CD4-positive, alpha-beta memory T cell (primary cell): ENCODE data around the gene TEX53. TPM values are rescaled to one million over a fixed set of nuclear protein-coding genes. Genes with fewer than 3 reads are reported as not detected.

Experiments used
- CTCF ChIA-PET: fragments of 350-600 bp; sonication (Branson Sonifier 250); formaldehyde crosslinking; loops from one replicate; lab custom pipeline; 2021; ENCODE audit warnings: inconsistent platforms; ENCODE audit not compliant: partially characterized antibody; lab: Charles Lee
- POLR2A ChIA-PET: fragments of 350-600 bp; sonication (Branson Sonifier 250); formaldehyde crosslinking; loops from one replicate; lab custom pipeline; 2021; ENCODE audit not compliant: partially characterized antibody; lab: Charles Lee
- DNase-seq, 5 donors: peaks; one replicate each; pipeline versions ENCODE4 v3.0.0 to v3.0.0-alpha.2; 2020 to 2022; ENCODE audit warnings: mixed read lengths in 1 of 5
- H3K27ac ChIP-seq: one replicate; pipeline ENCODE4 v1.7.0; 2013; ENCODE audit warnings: low read depth, low read length
- H3K27me3 ChIP-seq: 2 replicates; pipeline ENCODE4 v1.7.0; 2013; ENCODE audit warnings: mild to moderate bottlenecking, low read length, moderate library complexity; ENCODE audit not compliant: insufficient read depth
- H3K36me3 ChIP-seq: 2 replicates; pipeline ENCODE4 v1.7.0; 2013; ENCODE audit warnings: mild to moderate bottlenecking, low read length, moderate library complexity; ENCODE audit not compliant: insufficient read depth
- H3K4me1 ChIP-seq: 2 replicates; pipeline ENCODE4 v1.7.0; 2013; ENCODE audit warnings: mild to moderate bottlenecking, low read length, moderate library complexity; ENCODE audit not compliant: insufficient read depth
- H3K4me3 ChIP-seq, 2 donors: one replicate each; pipeline ENCODE4 v1.7.0; 2013; ENCODE audit warnings: low read length in 2 of 2, mild to moderate bottlenecking in 1 of 2
- H3K9me3 ChIP-seq, 2 donors: one replicate each; pipeline ENCODE4 v1.7.0; 2013; ENCODE audit warnings: low read length in 2 of 2, control low read depth in 1 of 2; ENCODE audit not compliant: control insufficient read depth in 1 of 2
- H3K27ac Mint-ChIP-seq, 7 donors: one replicate each; pipeline ENCODE4 v1.8.0; 2020 to 2021; ENCODE audit warnings: mixed read lengths in 7 of 7, mild to moderate bottlenecking in 6 of 7, inconsistent platforms in 3 of 7, moderate library complexity in 3 of 7
- H3K27me3 Mint-ChIP-seq, 2 donors: one replicate each; pipeline ENCODE4 v1.8.0; 2020 to 2021; ENCODE audit warnings: mixed read lengths in 2 of 2
- H3K36me3 Mint-ChIP-seq, 2 donors: one replicate each; pipeline ENCODE4 v1.8.0; 2020 to 2021; ENCODE audit warnings: mixed read lengths in 2 of 2, inconsistent platforms in 1 of 2, mild to moderate bottlenecking in 1 of 2
- H3K4me1 Mint-ChIP-seq, 4 donors: one replicate each; pipeline ENCODE4 v1.8.0; 2020 to 2021; ENCODE audit warnings: mixed read lengths in 4 of 4, mild to moderate bottlenecking in 1 of 4
- H3K4me3 Mint-ChIP-seq, 8 donors: one replicate each; pipeline ENCODE4 v1.8.0; 2020 to 2021; ENCODE audit warnings: mixed read lengths in 8 of 8, mild to moderate bottlenecking in 7 of 8, moderate library complexity in 6 of 8, inconsistent platforms in 3 of 8
- H3K9me3 Mint-ChIP-seq, 8 donors: one replicate each; pipeline ENCODE4 v1.8.0; 2020 to 2021; ENCODE audit warnings: mixed read lengths in 8 of 8, mild to moderate bottlenecking in 5 of 8, inconsistent platforms in 3 of 8, moderate library complexity in 1 of 8
- intact Hi-C: fragments of 100-400 bp; cut with micrococcal nuclease; formaldehyde crosslinking; loops from one replicate; pipeline ENCODE4 v1.15.1; 2023
- polyA plus RNA-seq, 2 donors: library from polyadenylated mRNA; unstranded; fragments of 300-500 nt; fragmentation: Illumina TruSeq; gene quantifications; one replicate each; pipeline ENCODE4 v1.2.3, GENCODE V29; 2021
- total RNA-seq, 2 experiments: library from RNA; stranded (reverse); gene quantifications; one replicate each; pipeline ENCODE4 v1.2.3, GENCODE V29; 2021

The TEX53 gene
- total and polyA plus RNA-seq, 4 experiments from 2014 or later: not detected

DNA sequence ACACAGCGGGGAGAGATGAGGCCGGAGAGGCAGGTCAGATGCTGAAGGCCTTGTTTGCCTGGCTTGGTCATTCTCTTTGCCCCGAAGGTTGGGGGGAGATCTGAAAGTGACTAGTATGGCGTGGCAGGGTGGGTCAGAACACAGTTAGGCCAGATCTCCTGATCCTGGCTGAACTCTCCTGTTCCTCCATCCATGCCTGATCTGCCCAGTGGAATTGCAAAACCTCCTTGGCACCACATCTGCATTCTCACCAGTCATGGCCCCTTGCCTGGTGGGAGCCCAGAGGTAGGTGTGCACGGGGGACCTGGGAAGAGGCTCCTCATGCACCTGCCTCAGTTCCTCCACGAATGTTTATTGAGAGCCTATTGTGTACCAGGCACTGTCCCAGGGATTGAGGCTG is 23.2 kb downstream of the TEX53 start:
- H3K36me3 Mint-ChIP-seq: peaks cover 48 to 75% of the 10 kb centered on the region in 2 donors
- no peaks in the 10 kb centered on the region for H3K9me3 Mint-ChIP-seq
- no peak overlapping the region for H3K4me3 Mint-ChIP-seq
- no peak overlapping the region for H3K4me3 ChIP-seq
- ChIA-PET POLR2A (no interaction called here), CTCF (interaction anchor here (0.6 kb wide), 1 partner anchor 19 kb away, joined by 3 read pairs; no protein-coding TSS in a partner anchor)
- DNase-seq: no peak
- H3K4me1 ChIP-seq: no peaks in the 10 kb centered on the region
- intact Hi-C loops: no loop called here
- H3K27me3 ChIP-seq: no peaks in the 10 kb centered on the region
- H3K27me3 Mint-ChIP-seq: no peaks in the 10 kb centered on the region
- peaks cover 25% of the 10 kb centered on the region for H3K36me3 ChIP-seq
- H3K9me3 ChIP-seq: no peaks in the 10 kb centered on the region
- H3K27ac Mint-ChIP-seq: peak overlapping the region in 2 of 7 donors; percentile 33 to 69
- H3K27ac ChIP-seq: no peak overlapping the region
- no peaks in the 10 kb centered on the region for H3K4me1 Mint-ChIP-seq

DNA sequence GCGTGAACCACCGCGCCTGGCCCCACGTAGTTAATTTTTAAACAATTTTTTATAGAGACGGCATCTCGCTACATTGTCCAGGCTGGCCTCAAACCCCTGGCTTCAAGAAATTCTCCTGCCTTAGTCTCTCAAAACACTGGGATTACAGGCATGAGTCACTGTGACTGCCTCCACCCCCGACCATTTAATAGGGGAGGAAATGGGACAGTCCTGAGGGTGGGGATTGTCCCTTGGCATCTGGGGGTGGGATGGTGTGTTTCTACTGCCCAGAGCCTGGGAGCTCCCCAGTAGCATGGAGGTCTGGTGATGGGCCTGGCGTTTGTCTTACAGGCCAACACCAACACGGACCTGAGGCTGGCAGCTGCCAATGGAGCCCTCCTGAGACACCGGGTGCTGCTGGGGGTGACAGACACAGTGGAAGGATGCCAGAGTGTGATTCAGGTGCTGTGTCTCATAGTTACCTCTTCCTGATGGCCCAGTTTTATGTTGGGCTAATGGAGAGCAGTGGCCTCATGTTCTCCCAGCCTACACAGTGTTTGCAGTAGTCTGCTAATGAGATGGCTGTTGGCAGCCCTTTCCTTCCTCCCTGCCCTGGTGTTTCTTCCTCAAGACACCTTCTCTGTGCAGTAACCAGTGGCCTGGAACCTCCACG is 24.0 kb downstream of the TEX53 start:
- no peaks in the 10 kb centered on the region for H3K4me1 ChIP-seq
- Mint-ChIP-seq H3K4me1 (no peaks in the 10 kb centered on the region), H3K9me3 (no peaks in the 10 kb centered on the region), H3K27me3 (no peaks in the 10 kb centered on the region), H3K4me3 (no peak overlapping the region), H3K27ac (peak overlapping the region in 1 of 7 donors; percentile 62), H3K36me3 (peaks cover 48 to 75% of the 10 kb centered on the region in 2 donors)
- DNase-seq: no peak
- peaks cover 26% of the 10 kb centered on the region for H3K36me3 ChIP-seq
- no peaks in the 10 kb centered on the region for H3K27me3 ChIP-seq
- ChIA-PET POLR2A (no interaction called here), CTCF (interaction anchor here (1.3 kb wide), 1 partner anchor 41 kb away, joined by 3 read pairs; no protein-coding TSS in a partner anchor)
- intact Hi-C loops: no loop called here
- H3K27ac ChIP-seq: no peak overlapping the region
- no peaks in the 10 kb centered on the region for H3K9me3 ChIP-seq
- no peak overlapping the region for H3K4me3 ChIP-seq

DNA sequence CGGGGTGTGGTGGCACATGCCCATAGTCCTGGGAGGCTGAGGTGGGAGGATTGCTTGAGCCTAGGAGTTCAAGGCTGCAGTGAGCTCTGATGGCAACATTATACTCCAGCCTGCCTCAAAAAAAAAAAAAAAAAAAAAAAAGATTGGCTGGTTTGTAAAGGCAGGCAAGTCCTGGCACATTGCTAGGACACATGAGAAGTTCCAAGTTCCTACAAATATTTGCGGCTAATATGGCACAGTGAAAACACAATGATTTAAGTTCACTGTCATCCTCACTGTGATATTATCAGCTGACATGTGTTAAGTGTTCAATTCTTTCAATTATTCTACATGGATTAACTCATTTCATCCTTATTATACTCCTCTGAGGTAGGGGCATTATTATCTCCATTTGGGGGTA is 26.4 kb downstream of the TEX53 start:
- Mint-ChIP-seq H3K4me3 (no peak overlapping the region), H3K27ac (peak overlapping the region in 1 of 7 donors; percentile 11), H3K9me3 (no peaks in the 10 kb centered on the region), H3K36me3 (peaks cover 64 to 80% of the 10 kb centered on the region in 2 donors), H3K27me3 (no peaks in the 10 kb centered on the region), H3K4me1 (no peaks in the 10 kb centered on the region)
- no peak overlapping the region for H3K4me3 ChIP-seq
- peaks cover 41% of the 10 kb centered on the region for H3K36me3 ChIP-seq
- H3K9me3 ChIP-seq: no peaks in the 10 kb centered on the region
- CTCF ChIA-PET: no interaction called here
- DNase-seq: no peak
- no peaks in the 10 kb centered on the region for H3K4me1 ChIP-seq
- intact Hi-C loops: no loop called here
- POLR2A ChIA-PET: no interaction called here
- H3K27me3 ChIP-seq: no peaks in the 10 kb centered on the region
- H3K27ac ChIP-seq: no peak overlapping the region

DNA sequence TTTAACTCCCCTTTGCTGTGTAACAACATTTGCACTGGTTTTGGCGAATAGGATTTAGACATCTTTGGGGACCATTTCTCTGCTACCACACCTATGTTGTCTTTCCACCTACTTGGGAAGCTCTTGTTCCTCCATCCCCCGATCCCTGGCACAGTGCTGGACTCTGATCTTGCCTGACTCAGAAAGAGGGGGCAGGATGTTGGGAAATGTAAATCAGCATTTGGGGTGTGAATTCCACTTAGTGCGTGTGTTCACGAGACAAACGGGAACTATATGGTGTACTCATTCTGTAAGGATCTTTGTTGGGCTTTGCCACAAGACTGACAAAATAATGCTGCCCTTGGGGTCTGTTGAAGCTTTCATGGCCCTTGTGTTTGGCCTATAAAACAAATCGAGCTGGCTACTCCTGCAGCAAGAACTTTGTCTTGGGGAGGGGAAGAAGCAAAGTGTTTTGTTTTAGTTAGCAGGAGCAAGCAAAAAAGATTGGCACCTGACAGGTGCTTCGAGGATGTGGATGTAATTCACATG is 28.0 kb downstream of the TEX53 start:
- H3K4me1 ChIP-seq: no peaks in the 10 kb centered on the region
- H3K27ac ChIP-seq: no peak overlapping the region
- no peaks in the 10 kb centered on the region for H3K4me1 Mint-ChIP-seq
- ChIA-PET POLR2A (interaction anchor here (1.6 kb wide), 1 partner anchor 37 kb away, joined by 3 read pairs; no protein-coding TSS in a partner anchor), CTCF (interaction anchor here (0.6 to 1.7 kb wide), 4 partner anchors 23 to 52 kb away, joined by 4 to 6 read pairs (median 4); no protein-coding TSS in a partner anchor)
- no peak for DNase-seq
- H3K4me3 Mint-ChIP-seq: no peak overlapping the region
- intact Hi-C loops: loop anchor here (5.0 kb wide), 1 partner anchor 37 kb away; no protein-coding TSS in a partner anchor
- H3K4me3 ChIP-seq: no peak overlapping the region
- H3K27me3 ChIP-seq: no peaks in the 10 kb centered on the region
- no peaks in the 10 kb centered on the region for H3K9me3 Mint-ChIP-seq
- H3K9me3 ChIP-seq: no peaks in the 10 kb centered on the region
- no peaks in the 10 kb centered on the region for H3K27me3 Mint-ChIP-seq
- H3K36me3 Mint-ChIP-seq: peaks cover 63 to 77% of the 10 kb centered on the region in 2 donors
- H3K27ac Mint-ChIP-seq: peak overlapping the region in 3 of 7 donors; percentile 28 to 72 (median 53)
- H3K36me3 ChIP-seq: peaks cover 41% of the 10 kb centered on the region

DNA sequence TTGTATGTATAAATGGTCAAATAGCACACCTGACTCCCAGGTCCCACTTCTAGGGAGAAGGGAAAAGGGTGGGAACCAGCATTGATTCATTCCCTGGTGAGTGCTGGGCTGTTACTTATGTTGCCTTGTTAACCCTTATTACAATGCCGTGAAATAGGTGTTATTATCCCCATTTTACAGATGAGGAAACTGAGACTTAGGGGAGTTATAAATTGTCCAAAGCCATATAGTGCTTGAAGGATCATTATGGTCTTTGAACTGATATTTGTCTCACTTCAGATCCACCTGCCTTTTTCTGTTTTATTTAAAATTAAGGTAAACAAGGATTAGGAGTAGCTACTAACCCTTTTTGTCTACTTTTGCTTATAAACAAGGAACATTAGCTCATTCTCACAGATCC is 30.1 kb downstream of the TEX53 start:
- no peaks in the 10 kb centered on the region for H3K9me3 Mint-ChIP-seq
- no peaks in the 10 kb centered on the region for H3K27me3 Mint-ChIP-seq
- Histone ChIP-seq H3K4me1 (no peaks in the 10 kb centered on the region), H3K27ac (no peak overlapping the region), H3K36me3 (peaks cover 33% of the 10 kb centered on the region), H3K27me3 (no peaks in the 10 kb centered on the region), H3K4me3 (no peak overlapping the region), H3K9me3 (no peaks in the 10 kb centered on the region)
- H3K4me3 Mint-ChIP-seq: no peak overlapping the region
- no peak overlapping the region for H3K27ac Mint-ChIP-seq
- intact Hi-C loops: loop anchor here (5.0 kb wide), 1 partner anchor 35 kb away; no protein-coding TSS in a partner anchor
- no peak for DNase-seq
- POLR2A ChIA-PET: interaction anchor here (2.1 kb wide), 1 partner anchor 40 kb away, joined by 5 read pairs; the partner anchor contains the start of gene ATP6V1G1
- peaks cover 59 to 71% of the 10 kb centered on the region in 2 donors for H3K36me3 Mint-ChIP-seq
- H3K4me1 Mint-ChIP-seq: no peaks in the 10 kb centered on the region
- CTCF ChIA-PET: interaction anchor here (1.0 to 1.9 kb wide), 4 partner anchors 26 to 222 kb away, joined by 3 to 6 read pairs (median 4); no protein-coding TSS in a partner anchor

- H3K9me3 Mint-ChIP-seq: no peaks in the 10 kb centered on the region
- ChIA-PET CTCF (interaction anchor here (1.0 to 1.9 kb wide), 3 partner anchors 27 to 221 kb away, joined by 3 to 6 read pairs (median 6); no protein-coding TSS in a partner anchor), POLR2A (interaction anchor here (2.1 kb wide), 1 partner anchor 39 kb away, joined by 5 read pairs; the partner anchor contains the start of gene ATP6V1G1)
- H3K36me3 ChIP-seq: peaks cover 30% of the 10 kb centered on the region
- H3K36me3 Mint-ChIP-seq: peaks cover 65 to 70% of the 10 kb centered on the region in 2 donors
- no peaks in the 10 kb centered on the region for H3K27me3 Mint-ChIP-seq
- peaks cover 0 to 4% (median 2%) of the 10 kb centered on the region in 4 donors for H3K4me1 Mint-ChIP-seq
- no peak overlapping the region for H3K4me3 Mint-ChIP-seq
- no peak for DNase-seq
- H3K9me3 ChIP-seq: no peaks in the 10 kb centered on the region
- peak overlapping the region in 1 of 7 donors; percentile 65 for H3K27ac Mint-ChIP-seq
- H3K4me1 ChIP-seq: no peaks in the 10 kb centered on the region
- intact Hi-C loops: loop anchor here (5.0 kb wide), 1 partner anchor 34 kb away; no protein-coding TSS in a partner anchor
- no peaks in the 10 kb centered on the region for H3K27me3 ChIP-seq
- no peak overlapping the region for H3K27ac ChIP-seq
- H3K4me3 ChIP-seq: no peak overlapping the region
Observed at GRCh38 chr9:114626415-114627020, 31.1 kb downstream of the TEX53 start.
